ENCODE data around the gene NDUFAF8. TPM values are rescaled to one million over a fixed set of nuclear protein-coding genes. Genes with fewer than 3 reads are reported as not detected.

NDUFAF8 gene
- total RNA-seq, 1 experiment from 2014 or later = 60.1 TPM

GRCh38 chr17:81196505-81197408 is 42.4 kb upstream of the NDUFAF8 start:
- Mint-ChIP-seq H3K36me3 (ENCODE audit: insufficient read depth in 1 of 3, low read depth in 3 of 3) (peaks cover 0 to 17% (median 13%) of the 10 kb centered on the region in 3 experiments; a peak in 5 of 7 replicates), H3K9me3 (no peaks in the 10 kb centered on the region), H3K4me1 (peaks cover 3% of the 10 kb centered on the region in 2 experiments; a peak in 2 of 4 replicates), H3K27me3 (ENCODE audit: low read depth) (no peaks in the 10 kb centered on the region), H3K4me3 (no peak overlapping the region), H3K27ac (no peak overlapping the region)
- H2BK120ac ChIP-seq (ENCODE audit: low read depth, low read length, poor library complexity, severe bottlenecking) = no peak overlapping the region
- H3K27me3 ChIP-seq (ENCODE audit: insufficient read depth, low read length) = no peaks in the 10 kb centered on the region
- H2BK15ac ChIP-seq (ENCODE audit: low read depth, low read length) = no peak overlapping the region
- no peak overlapping the region for H4K91ac ChIP-seq (ENCODE audit: insufficient read length, low read depth, low read length)
- H3K79me1 ChIP-seq (ENCODE audit: insufficient read depth, low read depth, low read length, poor library complexity, severe bottlenecking) = no peaks in the 10 kb centered on the region
- H2BK5ac ChIP-seq (ENCODE audit: insufficient read length, low read length) = no peak overlapping the region
- H3K4ac ChIP-seq (ENCODE audit: low read depth, low read length) = no peak overlapping the region
- no peaks in the 10 kb centered on the region for H3K9me3 ChIP-seq (ENCODE audit: control insufficient read depth, low read depth, low read length)
- no peak for DNase-seq
- no peak overlapping the region for H3T11ph ChIP-seq (ENCODE audit: low read length)
- H2AFZ ChIP-seq (ENCODE audit: low read length) = no peak overlapping the region
- no peaks in the 10 kb centered on the region for H3K4me1 ChIP-seq (ENCODE audit: insufficient read depth, low read length)
- H3K9ac ChIP-seq (ENCODE audit: extremely low read depth, insufficient read length, low read length) = no peak overlapping the region
- no peak overlapping the region for H3K56ac ChIP-seq (ENCODE audit: insufficient read length, low read depth, low read length)
- WGBS (ENCODE audit: extremely low coverage, insufficient read length, low lambda C conversion rate) = no CpG with 5 or more reads among the region's 45 CpGs
- no peaks in the 10 kb centered on the region for H4K20me1 ChIP-seq (ENCODE audit: control insufficient read depth, insufficient read depth, insufficient read length)
- no peak overlapping the region for H4K5ac ChIP-seq (ENCODE audit: insufficient read length, low read depth, low read length)
- no peak overlapping the region for H2BK20ac ChIP-seq (ENCODE audit: low read depth, low read length, poor library complexity, severe bottlenecking)
- H2AK5ac ChIP-seq (ENCODE audit: insufficient read length, low read length) = no peak overlapping the region
- H4K8ac ChIP-seq (replicated peaks; ENCODE audit: insufficient read length, low read depth, low read length) = no peak overlapping the region
- no peak overlapping the region for H2BK12ac ChIP-seq (ENCODE audit: insufficient read length, low read depth, low read length)
- H3K79me2 ChIP-seq (ENCODE audit: insufficient read depth, low read length) = no peaks in the 10 kb centered on the region
- no peak overlapping the region for H3K4me2 ChIP-seq (ENCODE audit: insufficient read depth, insufficient read length, low read length)
- no peak overlapping the region for H3K27ac ChIP-seq (ENCODE audit: insufficient read length, low read depth, low read length)
- no peak overlapping the region for H3K14ac ChIP-seq (ENCODE audit: insufficient read depth, low read length)
- no peak for TF ChIP-seq CTCF (conservative IDR thresholded peaks at IDR 0.05)
- H3K23me2 ChIP-seq (ENCODE audit: insufficient read length, low read depth, low read length, poor library complexity, severe bottlenecking) = no peaks in the 10 kb centered on the region
- no peak overlapping the region for H3K23ac ChIP-seq (ENCODE audit: insufficient read length, low read depth, low read length)
- H3K18ac ChIP-seq (ENCODE audit: insufficient read length, low read depth, low read length) = no peak overlapping the region
